ENCODE results near the gene TLDC2. TPM values are rescaled to one million over a fixed set of nuclear protein-coding genes. Genes with fewer than 3 reads are reported as not detected.
A peak's percentile ranks its signal among the peaks of the same experiment; 100 is the strongest.

TLDC2 gene
- total RNA-seq, 3 donors from 2014 or later = 11.6 to 35.0 (median 30.0) TPM

DNA sequence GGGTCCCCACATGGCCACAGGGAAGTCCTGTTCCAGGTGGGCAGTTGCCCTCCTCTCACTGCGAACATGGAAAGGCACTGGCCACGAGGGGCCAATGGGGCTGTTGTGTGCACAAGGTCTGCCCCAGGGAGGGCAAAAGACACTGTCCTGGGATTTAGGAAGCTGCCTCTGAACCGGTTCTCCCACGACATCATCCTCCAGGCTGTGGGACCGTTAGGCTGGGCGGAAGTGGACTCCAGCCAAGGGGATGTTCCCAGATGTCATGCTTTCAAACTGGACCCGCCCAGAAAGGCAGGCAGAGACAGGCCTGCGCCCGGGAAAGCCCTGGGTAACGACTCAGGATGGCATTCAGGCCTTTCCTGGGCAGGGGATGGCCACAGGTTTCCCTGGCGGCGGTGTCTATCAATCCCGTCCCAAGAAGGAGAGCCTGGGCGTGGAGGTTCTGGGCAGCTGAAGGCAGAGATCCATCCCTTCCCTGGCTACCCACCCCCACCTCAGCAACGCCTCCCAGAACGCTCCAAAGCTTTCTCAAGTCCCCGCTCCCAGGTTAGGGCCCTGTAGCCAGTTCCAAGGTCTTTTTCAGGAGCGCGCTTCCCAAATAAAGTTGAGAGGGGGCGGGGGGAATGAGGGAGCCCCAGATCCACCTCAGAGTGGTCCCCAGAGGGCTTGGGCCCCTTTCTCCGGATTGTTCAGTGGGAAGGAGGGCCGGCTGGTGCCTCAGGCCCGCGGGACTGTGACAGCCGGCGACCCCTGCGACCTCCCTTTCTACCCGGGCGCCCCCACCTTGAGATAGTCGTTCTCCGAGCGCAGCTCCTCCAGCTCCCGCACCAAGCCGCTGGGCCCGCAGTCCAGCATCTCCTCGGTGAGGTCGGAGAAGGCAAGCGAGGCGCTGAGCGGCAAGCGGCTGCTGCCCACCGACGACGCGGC, 13.8 kb upstream of the TLDC2 start:
- Histone ChIP-seq H3K36me3 (ENCODE audit: low read depth) (no peaks in the 10 kb centered on the region), H3K4me1 (ENCODE audit: low read depth) (peaks cover 16% of the 10 kb centered on the region), H3K4me3 (no peak overlapping the region), H3K9me3 (no peaks in the 10 kb centered on the region)
- DNase-seq = peak; percentile 77 to 84 (median 80)
- TF ChIP-seq, protein P1, sequence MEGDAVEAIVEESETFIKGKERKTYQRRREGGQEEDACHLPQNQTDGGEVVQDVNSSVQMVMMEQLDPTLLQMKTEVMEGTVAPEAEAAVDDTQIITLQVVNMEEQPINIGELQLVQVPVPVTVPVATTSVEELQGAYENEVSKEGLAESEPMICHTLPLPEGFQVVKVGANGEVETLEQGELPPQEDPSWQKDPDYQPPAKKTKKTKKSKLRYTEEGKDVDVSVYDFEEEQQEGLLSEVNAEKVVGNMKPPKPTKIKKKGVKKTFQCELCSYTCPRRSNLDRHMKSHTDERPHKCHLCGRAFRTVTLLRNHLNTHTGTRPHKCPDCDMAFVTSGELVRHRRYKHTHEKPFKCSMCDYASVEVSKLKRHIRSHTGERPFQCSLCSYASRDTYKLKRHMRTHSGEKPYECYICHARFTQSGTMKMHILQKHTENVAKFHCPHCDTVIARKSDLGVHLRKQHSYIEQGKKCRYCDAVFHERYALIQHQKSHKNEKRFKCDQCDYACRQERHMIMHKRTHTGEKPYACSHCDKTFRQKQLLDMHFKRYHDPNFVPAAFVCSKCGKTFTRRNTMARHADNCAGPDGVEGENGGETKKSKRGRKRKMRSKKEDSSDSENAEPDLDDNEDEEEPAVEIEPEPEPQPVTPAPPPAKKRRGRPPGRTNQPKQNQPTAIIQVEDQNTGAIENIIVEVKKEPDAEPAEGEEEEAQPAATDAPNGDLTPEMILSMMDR (IDR thresholded peaks at IDR 0.05) = no peak
- peak; percentile 56 for ATAC-seq
- intact Hi-C loops (cut with DNase I, micrococcal nuclease) = no loop called here

DNA sequence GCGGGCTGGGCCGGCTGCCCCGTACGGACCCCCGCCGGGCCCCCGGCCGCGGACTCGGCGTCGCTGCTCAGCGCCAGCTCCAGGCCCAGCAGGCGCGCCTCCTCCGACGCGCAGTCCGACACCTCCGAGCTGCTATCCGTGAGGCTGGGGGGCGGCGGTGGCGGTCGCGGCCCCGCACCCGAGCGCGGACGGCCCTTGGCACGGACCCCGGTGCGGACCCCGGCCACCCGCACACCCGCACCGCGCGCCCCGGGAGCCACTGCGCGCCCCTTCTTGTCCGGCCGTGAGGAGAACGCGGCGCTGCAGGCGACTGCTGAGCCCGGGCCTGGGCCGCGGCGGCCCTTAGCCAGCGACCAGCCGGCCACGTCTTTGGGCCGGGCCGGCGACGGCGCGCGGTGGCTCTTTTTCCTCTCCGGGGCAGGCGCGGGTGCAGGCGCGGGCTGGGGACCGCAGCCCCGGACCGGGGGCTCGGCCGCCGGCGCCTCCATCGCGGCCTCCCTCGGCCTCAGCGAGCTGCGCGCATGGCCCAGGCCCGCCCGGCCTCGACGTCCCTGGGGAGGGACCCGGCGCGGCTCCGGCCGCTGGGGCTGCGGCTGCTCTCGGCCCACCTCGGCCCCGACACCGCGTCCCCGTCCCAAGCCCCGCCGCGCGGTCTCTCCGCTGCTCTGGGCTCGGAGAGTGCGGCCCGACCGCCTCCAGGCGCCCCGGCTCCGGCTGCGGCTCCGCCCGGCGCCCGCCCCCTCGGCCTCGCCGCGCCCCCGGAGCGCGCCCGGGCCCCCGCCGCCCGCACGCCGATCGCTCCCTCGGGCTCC, 12.9 kb upstream of the TLDC2 start:
- H3K4me1 ChIP-seq (ENCODE audit: low read depth) = peaks cover 16% of the 10 kb centered on the region
- TF ChIP-seq, protein P1 (IDR thresholded peaks at IDR 0.05) = no peak
- H3K4me3 ChIP-seq = peak overlapping the region; percentile 30
- no peaks in the 10 kb centered on the region for H3K36me3 ChIP-seq (ENCODE audit: low read depth)
- H3K9me3 ChIP-seq = no peaks in the 10 kb centered on the region
- ATAC-seq (peak; percentile 3), DNase-seq (no peak)
- intact Hi-C loops (cut with DNase I, micrococcal nuclease) = no loop called here

DNA sequence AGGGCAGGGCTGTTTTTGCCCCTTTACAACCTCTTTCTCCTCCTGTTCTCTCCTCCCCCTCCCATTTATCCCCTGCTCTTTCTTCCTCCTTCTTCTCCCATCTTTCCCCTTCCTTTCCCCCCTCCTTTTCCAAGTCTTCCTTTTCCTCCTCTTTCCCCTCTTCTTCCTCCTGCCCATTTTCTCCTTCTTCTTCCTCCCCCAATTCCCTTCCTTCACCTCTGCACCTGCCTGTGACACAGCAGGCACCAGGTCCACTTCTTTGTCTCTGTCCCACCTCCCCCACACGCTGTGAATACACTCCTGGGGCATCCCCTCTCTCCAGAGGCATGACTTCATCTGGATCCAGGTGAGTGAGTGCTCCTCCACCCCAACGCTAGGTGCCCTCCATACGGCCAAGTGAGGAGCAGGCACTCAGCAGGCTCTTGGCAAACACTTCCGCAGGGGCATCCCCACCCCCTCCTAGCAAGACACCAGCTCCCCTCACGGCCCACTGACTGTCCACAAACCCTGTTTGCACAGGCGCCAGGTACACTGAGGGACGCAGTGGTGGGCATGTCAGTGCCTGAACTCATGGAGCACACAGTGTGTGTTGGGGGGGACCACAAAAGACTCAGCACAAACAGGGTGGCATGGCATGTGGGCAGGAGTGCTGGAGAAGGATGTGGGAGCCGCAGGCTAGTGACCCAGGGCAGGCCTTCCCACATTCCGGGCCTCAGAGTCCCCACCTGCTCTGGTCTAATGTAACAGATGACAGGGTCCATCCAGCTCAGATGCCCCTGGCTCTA, 10.7 kb upstream of the TLDC2 start:
- Histone ChIP-seq H3K4me3 (no peak overlapping the region), H3K4me1 (ENCODE audit: low read depth) (peaks cover 16% of the 10 kb centered on the region), H3K36me3 (ENCODE audit: low read depth) (no peaks in the 10 kb centered on the region), H3K9me3 (no peaks in the 10 kb centered on the region)
- intact Hi-C loops (cut with DNase I, micrococcal nuclease) = no loop called here
- DNase-seq (no peak), ATAC-seq (no peak)
- TF ChIP-seq, protein P1 (IDR thresholded peaks at IDR 0.05) = no peak

DNA sequence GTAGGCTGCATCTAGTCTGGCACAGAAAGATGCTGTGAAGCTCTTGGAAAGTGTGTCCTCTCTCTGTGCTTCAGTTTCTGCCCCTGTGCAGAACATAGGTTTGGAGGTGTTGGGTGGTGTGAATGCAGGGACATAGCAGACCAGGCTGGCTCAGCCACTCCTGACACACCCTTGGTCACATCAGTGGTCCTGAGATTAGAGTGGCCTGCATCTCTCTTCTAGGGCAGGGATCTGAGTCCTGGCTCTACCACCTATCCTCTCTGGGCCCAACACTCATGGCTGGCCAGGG, 10.1 kb upstream of the TLDC2 start:
- peaks cover 15% of the 10 kb centered on the region for H3K4me1 ChIP-seq (ENCODE audit: low read depth)
- no peaks in the 10 kb centered on the region for H3K36me3 ChIP-seq (ENCODE audit: low read depth)
- TF ChIP-seq, protein P1 (IDR thresholded peaks at IDR 0.05) = no peak
- H3K4me3 ChIP-seq = no peak overlapping the region
- no peak for ATAC-seq
- no peak for DNase-seq
- intact Hi-C loops (cut with DNase I, micrococcal nuclease) = no loop called here
- no peaks in the 10 kb centered on the region for H3K9me3 ChIP-seq

DNA sequence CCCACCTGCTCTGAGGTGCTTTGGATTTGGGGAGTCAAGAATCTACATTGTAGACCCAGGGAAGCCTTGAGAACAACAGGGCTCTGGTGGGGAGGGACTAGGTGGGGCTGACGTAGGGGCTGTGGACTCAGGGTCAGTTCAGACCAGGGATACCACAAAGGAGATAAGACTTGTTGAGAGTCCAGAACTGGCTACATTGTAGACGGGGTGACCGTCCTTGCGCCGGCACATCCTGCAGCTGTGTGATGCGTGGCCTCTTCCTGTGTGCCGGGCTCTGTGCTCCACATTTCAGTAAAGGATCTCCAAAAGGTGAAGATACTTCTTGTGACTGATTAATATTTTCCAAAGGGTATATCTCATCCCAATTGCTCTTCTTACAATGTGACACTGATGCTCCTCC, 9.8 kb upstream of the TLDC2 start:
- no peaks in the 10 kb centered on the region for H3K9me3 ChIP-seq
- no peak overlapping the region for H3K4me3 ChIP-seq
- H3K4me1 ChIP-seq (ENCODE audit: low read depth) = peaks cover 12% of the 10 kb centered on the region
- no peak for DNase-seq
- intact Hi-C loops (cut with DNase I, micrococcal nuclease) = no loop called here
- TF ChIP-seq, protein P1 (IDR thresholded peaks at IDR 0.05) = no peak
- H3K36me3 ChIP-seq (ENCODE audit: low read depth) = no peaks in the 10 kb centered on the region
- ATAC-seq = no peak
